GM12875 (cell line): ENCODE data around the gene CYP2C8.

Source experiments
- H3K4me3 ChIP-seq: one replicate; pipeline ENCODE4 v1.5.1; 2011; ENCODE audit warnings: low read depth, low read length, control low read depth
- TF ChIP-seq, protein P1 (sequence below): IDR thresholded peaks from 2 replicates; pipeline ENCODE4 v1.5.1; 2011; ENCODE audit warnings: low read depth, mild to moderate bottlenecking, control low read depth, inconsistent platforms, low read length, moderate library complexity, borderline replicate concordance; ENCODE audit not compliant: insufficient read depth

The CYP2C8 gene

GRCh38 chr10:95031656-95032055 lies 37.6 kb downstream of the CYP2C8 start:
- TF ChIP-seq, protein P1, sequence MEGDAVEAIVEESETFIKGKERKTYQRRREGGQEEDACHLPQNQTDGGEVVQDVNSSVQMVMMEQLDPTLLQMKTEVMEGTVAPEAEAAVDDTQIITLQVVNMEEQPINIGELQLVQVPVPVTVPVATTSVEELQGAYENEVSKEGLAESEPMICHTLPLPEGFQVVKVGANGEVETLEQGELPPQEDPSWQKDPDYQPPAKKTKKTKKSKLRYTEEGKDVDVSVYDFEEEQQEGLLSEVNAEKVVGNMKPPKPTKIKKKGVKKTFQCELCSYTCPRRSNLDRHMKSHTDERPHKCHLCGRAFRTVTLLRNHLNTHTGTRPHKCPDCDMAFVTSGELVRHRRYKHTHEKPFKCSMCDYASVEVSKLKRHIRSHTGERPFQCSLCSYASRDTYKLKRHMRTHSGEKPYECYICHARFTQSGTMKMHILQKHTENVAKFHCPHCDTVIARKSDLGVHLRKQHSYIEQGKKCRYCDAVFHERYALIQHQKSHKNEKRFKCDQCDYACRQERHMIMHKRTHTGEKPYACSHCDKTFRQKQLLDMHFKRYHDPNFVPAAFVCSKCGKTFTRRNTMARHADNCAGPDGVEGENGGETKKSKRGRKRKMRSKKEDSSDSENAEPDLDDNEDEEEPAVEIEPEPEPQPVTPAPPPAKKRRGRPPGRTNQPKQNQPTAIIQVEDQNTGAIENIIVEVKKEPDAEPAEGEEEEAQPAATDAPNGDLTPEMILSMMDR = no peak
- H3K4me3 ChIP-seq = no peak overlapping the region

- no peak overlapping the region for H3K4me3 ChIP-seq
- TF ChIP-seq, protein P1 = no peak
Measured at GRCh38 chr10:95026461-95026860, 42.8 kb downstream of the CYP2C8 start.

- no peak overlapping the region for H3K4me3 ChIP-seq
- TF ChIP-seq, protein P1 = no peak
Measured at GRCh38 chr10:94997741-94998174, 71.5 kb downstream of the CYP2C8 start.

DNA sequence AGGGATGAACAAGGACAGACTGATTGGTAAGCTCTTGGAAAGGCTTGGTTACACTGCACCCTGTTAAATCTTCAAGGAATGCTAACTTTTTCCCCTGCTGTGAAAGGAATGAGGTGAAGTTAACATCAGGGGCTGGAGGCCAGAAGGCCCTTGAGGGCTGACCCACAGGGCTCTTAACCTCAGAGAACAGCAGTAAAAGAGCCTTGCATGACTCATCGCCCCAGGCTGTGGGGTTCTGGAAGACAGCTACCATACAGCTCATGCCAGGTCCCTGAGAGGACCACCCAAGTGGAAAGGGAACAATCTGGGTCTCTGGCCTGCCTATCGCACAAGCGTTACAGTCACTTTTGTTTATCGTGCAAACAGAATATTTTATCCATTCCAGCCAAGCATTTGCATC lies 76.5 kb downstream of the CYP2C8 start:
- no peak overlapping the region for H3K4me3 ChIP-seq
- TF ChIP-seq, protein P1 = no peak

GRCh38 chr10:94991243-94991888 lies 77.9 kb downstream of the CYP2C8 start:
- TF ChIP-seq, protein P1 = no peak
- H3K4me3 ChIP-seq = no peak overlapping the region

DNA sequence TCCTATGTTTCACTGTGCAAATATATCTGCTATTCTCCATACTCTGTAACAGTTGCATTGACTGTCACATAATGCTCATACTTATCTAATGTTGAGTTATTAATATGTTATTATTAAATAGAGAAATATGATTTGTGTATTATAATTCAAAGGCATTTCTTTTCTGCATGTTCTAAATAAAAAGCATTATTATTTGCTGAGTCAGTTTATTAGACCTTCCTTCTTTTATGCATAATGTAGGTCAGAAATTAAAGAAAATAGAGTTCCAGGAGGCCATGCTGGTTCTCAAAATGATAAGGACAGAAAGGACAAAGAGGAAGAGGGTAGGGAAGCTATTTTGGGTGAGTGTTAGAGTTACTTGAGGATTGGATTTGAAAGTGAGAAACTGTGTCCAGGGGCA lies 80.1 kb downstream of the CYP2C8 start:
- H3K4me3 ChIP-seq = no peak overlapping the region
- TF ChIP-seq, protein P1 = no peak
